ENCODE data around the gene TUNAR.
"Not testable (repeated sequence)": the region's sequence is repeated elsewhere in the genome, so short reads cannot be mapped to it uniquely, and the experiment has no call there.

The TUNAR gene

DNA sequence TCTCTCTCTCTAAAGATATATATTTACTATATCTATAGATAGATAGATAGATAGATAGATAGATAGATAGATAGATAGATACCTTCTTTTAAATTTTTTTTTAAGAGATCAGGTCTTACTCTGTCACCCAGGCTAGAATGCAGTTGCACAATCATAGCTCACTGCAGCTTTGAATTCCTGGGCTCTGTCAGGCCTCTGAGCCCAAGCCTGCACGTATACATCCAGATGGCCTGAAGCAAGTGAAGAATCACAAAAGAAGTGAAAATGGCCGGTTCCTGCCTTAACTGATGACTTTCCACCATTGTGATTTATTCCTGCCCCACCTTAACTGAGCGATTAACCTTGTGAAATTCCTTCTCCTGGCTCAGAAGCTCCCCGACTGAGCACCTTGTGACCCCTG is 91.4 kb downstream of the TUNAR start:
- not testable (repeated sequence) for DNase-seq (ENCODE audit: low spot score); FAIRE-seq
